Stimulated activated CD4-positive, alpha-beta T cell treated with anti-CD3 and anti-CD28 coated beads, TNF-alpha, amount 100 ng/mL, for 48 hours (primary cell): Measurements from ENCODE around the gene SLC37A4.
A peak's percentile ranks its signal among the peaks of the same experiment; 100 is the strongest.
"Not testable (repeated sequence)": the region's sequence is repeated elsewhere in the genome, so short reads cannot be mapped to it uniquely, and the experiment has no call there.

Experiments used
- DNase-seq, 3 donors: peaks; one replicate each; pipeline ENCODE4 v3.0.0-alpha.2; 2020; ENCODE audit warnings: low read depth in 3 of 3

The SLC37A4 gene

GRCh38 chr11:119030329-119031047 is at the start of gene SLC37A4:
SLC37A4 (minus strand) TSS chr11:119030877.
- DNase-seq: peak; percentile 93 to 98 (median 97)

- DNase-seq: no peak
Measured at GRCh38 chr11:119078675-119079420, 48.2 kb upstream of the SLC37A4 start.

GRCh38 chr11:119077839-119078238 is 47.2 kb upstream of the SLC37A4 start:
- no peak for DNase-seq

GRCh38 chr11:119067371-119068222 is 36.9 kb upstream of the SLC37A4 start, which contains the start of gene VPS11:
VPS11 (plus strand) TSS chr11:119067818; CDS start chr11:119067824, 6 bp downstream.
- DNase-seq: peak; percentile 97 to 98 (median 97)

GRCh38 chr11:119065369-119065768 is 34.7 kb upstream of the SLC37A4 start:
- DNase-seq: peak in 2 of 3 donors; percentile 19 to 21

- no peak for DNase-seq
Measured at GRCh38 chr11:119062779-119063178, 32.1 kb upstream of the SLC37A4 start.

GRCh38 chr11:119061256-119061655 is 30.6 kb upstream of the SLC37A4 start:
- no peak for DNase-seq

- not testable (repeated sequence) for DNase-seq
Measured at GRCh38 chr11:119059128-119059527, 28.5 kb upstream of the SLC37A4 start.

- DNase-seq: peak; percentile 97 to 100 (median 98)
Measured at GRCh38 chr11:119057000-119057769, 26.5 kb upstream of the SLC37A4 start, which contains the start of gene HYOU1. HYOU1 (minus strand) TSS chr11:119057205; CDS start chr11:119056160, 1,045 bp downstream.

GRCh38 chr11:119056421-119056999 is 25.8 kb upstream of the SLC37A4 start:
- peak in 1 of 3 donors; percentile 9 for DNase-seq

GRCh38 chr11:119055901-119056300 is 25.2 kb upstream of the SLC37A4 start:
- no peak for DNase-seq

GRCh38 chr11:119054418-119054817 is 23.7 kb upstream of the SLC37A4 start:
- no peak for DNase-seq

- DNase-seq: no peak
Measured at GRCh38 chr11:119052163-119052814, 21.6 kb upstream of the SLC37A4 start.

- no peak for DNase-seq
Measured at GRCh38 chr11:119051440-119052162, 20.9 kb upstream of the SLC37A4 start.

GRCh38 chr11:119049081-119049480 is 18.4 kb upstream of the SLC37A4 start:
- no peak for DNase-seq

- no peak for DNase-seq
Measured at GRCh38 chr11:119048644-119049043, 18.0 kb upstream of the SLC37A4 start.

- no peak for DNase-seq
Measured at GRCh38 chr11:119047205-119047604, 16.5 kb upstream of the SLC37A4 start.

GRCh38 chr11:119046489-119046888 is 15.8 kb upstream of the SLC37A4 start:
- DNase-seq: no peak

- no peak for DNase-seq
Measured at GRCh38 chr11:119044708-119045107, 14.0 kb upstream of the SLC37A4 start.
